ENCODE data around the gene CCDC88C. TPM values are rescaled to one million over a fixed set of nuclear protein-coding genes. Genes with fewer than 3 reads are reported as not detected.

CCDC88C gene
- total and polyA plus RNA-seq, 2 experiments from 2014 or later, result 23.6 to 60.7 TPM

GRCh38 chr14:91444335-91445020 lies 26.9 kb upstream of the CCDC88C start:
- no peaks in the 10 kb centered on the region for H3K9me2 ChIP-seq (ENCODE audit: insufficient read depth)
- no peaks in the 10 kb centered on the region for H4K20me1 ChIP-seq (replicated peaks; ENCODE audit: insufficient read depth)
- no peaks in the 10 kb centered on the region for H3F3A ChIP-seq (replicated peaks; ENCODE audit: low read depth)
- H3K4me3 ChIP-seq, result no peak overlapping the region
- H3K9me3 Mint-ChIP-seq, result peaks cover 13% of the 10 kb centered on the region
- H3K36me3 Mint-ChIP-seq (ENCODE audit: low read depth), result peaks cover 8% of the 10 kb centered on the region
- TF ChIP-seq CREB1 (CRISPR knock-in tag; IDR thresholded peaks at IDR 0.05; ENCODE audit: low read depth), result no peak
- no peak for TF ChIP-seq ETS1 (IDR thresholded peaks at IDR 0.05)
- TF ChIP-seq EZH2phosphoT487 (IDR thresholded peaks at IDR 0.05; ENCODE audit: unreplicated experiment), result no peak
- no peak for TF ChIP-seq POLR2AphosphoS5 (IDR thresholded peaks at IDR 0.05; ENCODE audit: low read depth)
- TF ChIP-seq ZNF114 (CRISPR knock-in tag; IDR thresholded peaks at IDR 0.05), result no peak
- TF ChIP-seq ZNF331 (CRISPR knock-in tag; IDR thresholded peaks at IDR 0.05; ENCODE audit: low read depth), result no peak
- TF ChIP-seq REST (IDR thresholded peaks at IDR 0.05; ENCODE audit: unreplicated experiment), result no peak
- no peak for TF ChIP-seq JUNB (IDR thresholded peaks at IDR 0.05; ENCODE audit: unreplicated experiment)
- no peak overlapping the region for H3K4me3 Mint-ChIP-seq
- H3K36me3 ChIP-seq (ENCODE audit: insufficient read depth), result 0 out of 2 replicates have a peak, but pooled peaks cover 2% of the 10 kb centered on the region
- no peak overlapping the region for H3K4me2 ChIP-seq
- DNase-seq (ENCODE audit: low spot score) (no peak), ATAC-seq (no peak)
- H3K79me2 ChIP-seq (replicated peaks; ENCODE audit: insufficient read depth), result no peaks in the 10 kb centered on the region
- H3K27me3 Mint-ChIP-seq (ENCODE audit: insufficient read depth, low read depth, poor library complexity), result no peaks in the 10 kb centered on the region
- H3K27ac ChIP-seq (ENCODE audit: low read depth), result no peak overlapping the region
- no peak overlapping the region for H2AFZ ChIP-seq
- no peaks in the 10 kb centered on the region for H3K4me1 ChIP-seq (ENCODE audit: insufficient read depth)
- H3K27ac Mint-ChIP-seq, result no peak overlapping the region
- H3K27me3 ChIP-seq (ENCODE audit: insufficient read depth), result no peaks in the 10 kb centered on the region
- H3K4me1 Mint-ChIP-seq, result no peaks in the 10 kb centered on the region

- Histone ChIP-seq H3K4me1 (ENCODE audit: insufficient read depth) (no peaks in the 10 kb centered on the region), H3K9me2 (ENCODE audit: insufficient read depth) (no peaks in the 10 kb centered on the region), H3K4me2 (no peak overlapping the region), H3K36me3 (ENCODE audit: insufficient read depth) (0 out of 2 replicates have a peak, but pooled peaks cover 2% of the 10 kb centered on the region), H4K20me1 (replicated peaks; ENCODE audit: insufficient read depth) (no peaks in the 10 kb centered on the region), H3K27me3 (ENCODE audit: insufficient read depth) (no peaks in the 10 kb centered on the region), H3F3A (replicated peaks; ENCODE audit: low read depth) (no peaks in the 10 kb centered on the region), H3K27ac (ENCODE audit: low read depth) (no peak overlapping the region), H2AFZ (no peak overlapping the region), H3K79me2 (replicated peaks; ENCODE audit: insufficient read depth) (no peaks in the 10 kb centered on the region), H3K4me3 (no peak overlapping the region)
- Mint-ChIP-seq H3K27me3 (ENCODE audit: insufficient read depth, low read depth, poor library complexity) (peaks cover 5% of the 10 kb centered on the region), H3K9me3 (peaks cover 45% of the 10 kb centered on the region), H3K4me1 (peaks cover 2% of the 10 kb centered on the region; the same call in 1 of the 3 replicates), H3K27ac (no peak overlapping the region), H3K4me3 (no peak overlapping the region), H3K36me3 (ENCODE audit: low read depth) (peaks cover 34% of the 10 kb centered on the region)
- no peak for DNase-seq (ENCODE audit: low spot score)
- ATAC-seq, result no peak
- no peak for TF ChIP-seq ZNF114 (CRISPR knock-in tag; IDR thresholded peaks at IDR 0.05)
- no peak for TF ChIP-seq CREB1 (CRISPR knock-in tag; IDR thresholded peaks at IDR 0.05; ENCODE audit: low read depth)
- TF ChIP-seq POLR2AphosphoS5 (IDR thresholded peaks at IDR 0.05; ENCODE audit: low read depth), result no peak
- no peak for TF ChIP-seq EZH2phosphoT487 (IDR thresholded peaks at IDR 0.05; ENCODE audit: unreplicated experiment)
- no peak for TF ChIP-seq EZH2 (IDR thresholded peaks at IDR 0.05; ENCODE audit: low read depth, unreplicated experiment)
- TF ChIP-seq REST (IDR thresholded peaks at IDR 0.05; ENCODE audit: unreplicated experiment), result no peak
- no peak for TF ChIP-seq JUNB (IDR thresholded peaks at IDR 0.05; ENCODE audit: unreplicated experiment)
- no peak for TF ChIP-seq ETS1 (IDR thresholded peaks at IDR 0.05)
Measured at GRCh38 chr14:91439345-91439744, 21.7 kb upstream of the CCDC88C start.
